SH-SY5Y (cell line): ENCODE data around the gene INO80D.

Experiments used
- GATA2 ChIP-seq: IDR thresholded peaks from 2 replicates; pipeline ENCODE4 v1.6.1; 2011; ENCODE audit warnings: mild to moderate bottlenecking, low read depth, low read length
- GATA3 ChIP-seq: IDR thresholded peaks from 2 replicates; pipeline ENCODE4 v1.6.1; 2011; ENCODE audit warnings: low read depth, mild to moderate bottlenecking, low read length, moderate library complexity

GRCh38 chr2:206068207-206068606, 17.8 kb downstream of the INO80D start:
- TF ChIP-seq GATA2 = no peak
- TF ChIP-seq GATA3 = no peak
